BE2C (cell line): Measurements from ENCODE around the gene PIK3R6.
"Not testable (repeated sequence)": the region's sequence is repeated elsewhere in the genome, so short reads cannot be mapped to it uniquely, and the experiment has no call there.

Experiments
- DNase-seq: peaks from one replicate; pipeline ENCODE4 v3.0.0-alpha.2; 2020
- H3K27me3 ChIP-seq: fragments of 250-450 bp; sonication (Bioruptor Pico); 2 replicates; pipeline ENCODE4 v1.5.1; 2020; ENCODE audit warnings: mild to moderate bottlenecking
- H3K36me3 ChIP-seq: fragments of 250-450 bp; sonication (Bioruptor Pico); 2 replicates; pipeline ENCODE4 v1.5.1; 2020; ENCODE audit warnings: mild to moderate bottlenecking
- H3K4me1 ChIP-seq: fragments of 250-450 bp; sonication (Bioruptor Pico); 2 replicates; pipeline ENCODE4 v1.5.1; 2020
- H3K4me3 ChIP-seq: 2 replicates; pipeline ENCODE4 v1.5.1; 2011; ENCODE audit warnings: low read depth, low read length
- H3K9me3 ChIP-seq: fragments of 250-450 bp; sonication (Bioruptor Pico); 2 replicates; pipeline ENCODE4 v1.5.1; 2020
- TF ChIP-seq, protein P1 (sequence below): IDR thresholded peaks from 2 replicates; pipeline ENCODE4 v1.5.1; 2012; ENCODE audit warnings: mild to moderate bottlenecking, low read depth, low read length

The PIK3R6 gene

DNA sequence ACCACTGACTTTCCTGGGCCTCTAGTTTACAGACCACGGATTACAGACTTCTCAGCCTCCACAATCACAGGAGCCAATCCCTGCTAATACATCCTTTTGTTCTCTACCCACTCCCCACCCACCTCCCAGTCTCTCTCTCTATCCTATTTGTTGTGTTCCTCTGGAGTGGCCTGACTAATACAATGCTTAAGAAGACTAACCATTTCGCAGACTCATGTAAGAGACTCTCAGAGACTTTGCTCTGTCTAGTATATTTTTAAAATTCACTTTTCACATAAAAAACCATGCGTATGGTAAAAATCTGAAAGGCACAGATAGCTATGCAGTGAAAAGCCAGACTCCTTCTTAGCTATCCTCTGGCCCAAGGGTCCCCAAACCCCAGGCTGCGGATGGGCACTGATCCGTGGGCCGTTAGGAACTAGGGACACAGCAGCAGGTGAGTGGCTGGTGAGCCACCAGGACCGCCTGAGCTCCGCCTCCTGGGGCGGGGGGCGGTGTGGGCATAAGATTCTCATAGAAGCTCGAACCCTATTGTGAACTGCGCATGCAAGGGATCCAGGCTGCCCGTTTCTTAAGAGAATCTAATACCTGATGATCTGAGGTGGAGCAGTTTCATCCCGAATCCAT lies 7.6 kb downstream of the PIK3R6 start:
- TF ChIP-seq, protein P1, sequence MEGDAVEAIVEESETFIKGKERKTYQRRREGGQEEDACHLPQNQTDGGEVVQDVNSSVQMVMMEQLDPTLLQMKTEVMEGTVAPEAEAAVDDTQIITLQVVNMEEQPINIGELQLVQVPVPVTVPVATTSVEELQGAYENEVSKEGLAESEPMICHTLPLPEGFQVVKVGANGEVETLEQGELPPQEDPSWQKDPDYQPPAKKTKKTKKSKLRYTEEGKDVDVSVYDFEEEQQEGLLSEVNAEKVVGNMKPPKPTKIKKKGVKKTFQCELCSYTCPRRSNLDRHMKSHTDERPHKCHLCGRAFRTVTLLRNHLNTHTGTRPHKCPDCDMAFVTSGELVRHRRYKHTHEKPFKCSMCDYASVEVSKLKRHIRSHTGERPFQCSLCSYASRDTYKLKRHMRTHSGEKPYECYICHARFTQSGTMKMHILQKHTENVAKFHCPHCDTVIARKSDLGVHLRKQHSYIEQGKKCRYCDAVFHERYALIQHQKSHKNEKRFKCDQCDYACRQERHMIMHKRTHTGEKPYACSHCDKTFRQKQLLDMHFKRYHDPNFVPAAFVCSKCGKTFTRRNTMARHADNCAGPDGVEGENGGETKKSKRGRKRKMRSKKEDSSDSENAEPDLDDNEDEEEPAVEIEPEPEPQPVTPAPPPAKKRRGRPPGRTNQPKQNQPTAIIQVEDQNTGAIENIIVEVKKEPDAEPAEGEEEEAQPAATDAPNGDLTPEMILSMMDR: no peak

DNA sequence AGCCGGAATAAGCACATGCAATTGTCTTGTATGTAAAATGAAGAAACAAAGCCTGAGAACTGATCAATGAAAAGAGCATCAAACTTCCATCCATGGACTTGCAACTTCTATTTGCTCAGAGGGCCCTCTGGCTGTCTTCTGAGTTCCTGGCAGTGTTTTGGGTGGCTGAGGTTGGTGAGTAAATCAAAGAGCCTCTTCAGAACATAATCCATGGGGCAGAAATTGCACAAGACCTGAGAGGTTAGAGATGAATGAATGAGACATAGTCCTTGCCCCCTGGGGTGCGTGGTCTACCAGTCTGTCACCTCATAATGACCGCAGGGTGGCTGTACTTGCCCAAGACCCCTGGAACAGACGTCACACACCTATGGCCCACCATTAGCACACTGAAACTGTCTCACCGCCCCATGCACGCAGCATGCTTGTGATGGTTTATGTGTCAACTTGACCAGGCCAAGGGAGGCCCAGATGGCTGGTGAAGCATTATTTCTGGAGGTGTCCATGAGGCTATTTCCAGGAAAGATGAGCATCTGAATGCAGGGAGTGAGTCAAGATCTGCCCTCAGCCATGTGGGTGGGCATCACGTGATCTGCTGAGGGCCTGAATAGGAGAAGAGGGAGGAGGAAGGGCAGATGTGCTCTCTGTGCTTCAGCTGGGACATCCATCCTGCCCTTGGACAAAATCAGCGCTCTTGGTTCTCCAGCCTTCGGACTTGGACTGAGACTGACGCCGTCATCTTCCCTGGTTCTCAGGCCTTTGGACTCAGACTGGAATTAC lies 8.3 kb downstream of the PIK3R6 start:
- no peaks in the 10 kb centered on the region for H3K9me3 ChIP-seq
- no peak for DNase-seq
- H3K36me3 ChIP-seq: no peaks in the 10 kb centered on the region
- TF ChIP-seq, protein P1: no peak
- no peaks in the 10 kb centered on the region for H3K4me1 ChIP-seq
- no peak overlapping the region for H3K4me3 ChIP-seq
- no peaks in the 10 kb centered on the region for H3K27me3 ChIP-seq

More for the DNA sequence above, 7.6 kb downstream of the PIK3R6 start:
- H3K4me1 ChIP-seq: no peaks in the 10 kb centered on the region
- no peak overlapping the region for H3K4me3 ChIP-seq
- H3K27me3 ChIP-seq: no peaks in the 10 kb centered on the region
- no peaks in the 10 kb centered on the region for H3K9me3 ChIP-seq
- no peak for DNase-seq
- no peaks in the 10 kb centered on the region for H3K36me3 ChIP-seq

DNA sequence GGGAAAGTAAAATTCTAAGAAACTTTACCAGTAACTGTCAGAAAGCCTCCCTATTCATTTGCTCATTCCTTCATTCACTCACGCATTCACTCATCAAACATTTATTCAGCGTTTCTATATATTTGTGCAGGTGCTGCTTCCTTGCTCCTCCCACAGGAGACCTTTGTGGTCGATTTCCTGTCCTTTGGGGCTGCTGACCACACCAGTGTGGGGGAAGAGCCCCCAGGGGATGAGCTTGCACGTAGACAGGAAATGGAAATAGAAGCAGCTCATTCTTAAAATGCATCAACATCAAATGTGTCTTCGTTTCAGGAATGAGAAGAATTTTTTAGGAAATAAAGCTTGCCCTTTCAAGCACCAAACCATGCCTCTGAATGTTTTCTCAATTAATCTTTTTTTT lies 9.6 kb downstream of the PIK3R6 start:
- TF ChIP-seq, protein P1: no peak
- DNase-seq: no peak
- Histone ChIP-seq H3K4me1 (no peaks in the 10 kb centered on the region), H3K9me3 (no peaks in the 10 kb centered on the region), H3K36me3 (no peaks in the 10 kb centered on the region), H3K27me3 (no peaks in the 10 kb centered on the region), H3K4me3 (no peak overlapping the region)

DNA sequence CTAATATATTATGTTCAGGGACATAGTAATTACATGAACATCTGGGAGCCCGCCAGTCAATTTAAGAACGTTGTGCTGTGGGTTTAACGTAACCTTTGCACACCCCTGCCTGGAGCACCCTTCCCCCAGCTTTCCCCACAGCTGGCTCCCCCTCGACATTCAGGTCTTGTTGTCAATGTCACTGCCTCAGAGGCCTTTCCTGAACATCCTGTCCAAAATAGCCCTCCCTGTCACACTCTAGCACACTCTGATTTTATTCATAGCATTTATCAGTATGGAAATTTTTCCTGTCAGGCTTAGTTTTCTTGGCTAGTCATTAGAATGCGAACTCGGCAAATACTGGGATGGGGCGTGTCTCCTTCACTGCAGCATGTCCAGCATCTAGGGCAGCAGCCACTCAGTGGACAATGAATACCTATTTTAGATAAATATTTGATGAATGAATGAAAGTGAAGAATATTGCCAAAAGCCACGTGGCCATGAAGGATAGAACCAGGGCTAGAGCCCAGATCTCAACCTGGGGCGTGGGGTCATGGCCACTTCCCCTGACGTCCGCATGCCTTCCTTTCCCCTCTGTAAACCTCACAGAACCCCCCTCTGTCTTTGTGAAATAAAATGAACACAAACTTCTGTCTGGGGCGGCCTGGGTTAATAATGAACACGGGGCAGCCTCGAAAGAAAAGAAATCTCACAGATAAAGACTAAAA lies 10.5 kb downstream of the PIK3R6 start:
- Histone ChIP-seq H3K4me3 (no peak overlapping the region), H3K36me3 (no peaks in the 10 kb centered on the region), H3K4me1 (no peaks in the 10 kb centered on the region)

DNA sequence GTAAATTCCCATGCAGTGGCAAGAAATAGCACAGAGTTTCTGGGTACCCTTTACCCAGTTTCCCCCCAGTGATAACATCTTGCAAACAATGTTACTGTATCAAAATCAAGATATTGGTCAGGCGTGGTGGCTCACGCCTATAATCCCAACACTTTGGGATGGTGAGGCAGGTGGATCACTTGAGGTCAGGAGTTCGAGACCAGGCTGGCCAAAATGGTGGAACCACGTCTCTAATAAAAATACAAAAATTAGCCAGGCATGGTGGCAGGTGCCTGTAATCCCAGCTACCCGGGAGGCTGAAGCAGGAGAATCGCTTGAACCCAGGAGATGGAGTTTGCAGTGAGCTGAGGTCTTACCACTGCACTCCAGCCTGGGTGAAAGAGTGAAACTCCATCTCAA lies 11.3 kb downstream of the PIK3R6 start:
- H3K36me3 ChIP-seq, H3K4me3 ChIP-seq, DNase-seq, H3K27me3 ChIP-seq, H3K9me3 ChIP-seq, H3K4me1 ChIP-seq: not testable (repeated sequence)

More for the DNA sequence above, 10.5 kb downstream of the PIK3R6 start:
- Histone ChIP-seq H3K9me3 (no peaks in the 10 kb centered on the region), H3K27me3 (no peaks in the 10 kb centered on the region)
- no peak for DNase-seq
- TF ChIP-seq, protein P1: no peak

DNA sequence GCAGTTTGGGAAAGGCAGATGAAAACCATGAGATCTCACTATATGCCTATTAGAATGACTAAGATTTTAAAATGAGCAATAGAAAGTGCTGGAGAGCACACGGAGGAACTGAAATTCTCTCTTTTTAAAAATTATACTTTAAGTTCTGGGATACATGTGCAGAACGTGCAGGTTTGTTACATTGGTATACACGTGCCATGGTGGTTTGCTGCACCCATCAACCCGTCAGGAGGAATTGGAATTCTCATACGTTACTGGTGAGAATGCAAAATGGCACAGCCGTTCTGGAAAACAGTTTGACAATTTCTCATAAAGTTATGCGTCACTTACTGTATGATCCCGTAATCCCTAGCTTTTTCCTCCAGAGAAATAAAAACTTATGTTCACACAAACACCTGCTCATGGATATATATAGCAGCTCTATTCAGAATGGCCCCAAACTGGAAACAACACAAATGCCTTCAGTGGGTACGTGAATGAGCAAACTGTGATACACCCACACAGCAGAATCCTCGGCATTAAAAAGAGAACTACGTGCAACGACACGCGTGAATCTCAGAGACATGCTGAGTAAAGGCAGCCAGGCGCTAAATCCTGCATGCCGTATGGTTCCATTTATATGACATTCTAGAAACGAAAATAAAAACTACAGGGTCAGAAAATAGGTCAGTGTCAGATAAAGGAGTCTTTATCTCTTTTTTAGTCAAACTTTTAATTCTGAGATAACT lies 11.8 kb downstream of the PIK3R6 start:
- TF ChIP-seq, protein P1: no peak
- Histone ChIP-seq H3K4me3 (no peak overlapping the region), H3K36me3 (no peaks in the 10 kb centered on the region), H3K4me1 (no peaks in the 10 kb centered on the region), H3K27me3 (no peaks in the 10 kb centered on the region), H3K9me3 (no peaks in the 10 kb centered on the region)
- no peak for DNase-seq
